ENCODE results near the gene ASCC1.

- TF ChIP-seq CTCF (conservative IDR thresholded peaks at IDR 0.05 in 1 of 2, IDR thresholded peaks at IDR 0.05 in 1 of 2; ENCODE audit: extremely low read depth in 1 of 2, insufficient read depth in 1 of 2, low read depth in 1 of 2, low read length in 2 of 2) (no peak), EZH2 (IDR thresholded peaks at IDR 0.05; ENCODE audit: borderline replicate concordance, low read length) (no peak)
Observed at GRCh38 chr10:72058347-72058898, 157.7 kb downstream of the ASCC1 start.

Measured in mammary epithelial cell (primary cell).